Mesodermal cell (in vitro differentiated cells): ENCODE data around the gene DAND5.

Experiments used
- H3K27ac ChIP-seq: 2 replicates; pipeline ENCODE4 v1.7.0; 2013; ENCODE audit warnings: mild to moderate bottlenecking, low read depth, low read length, moderate library complexity; ENCODE audit not compliant: severe bottlenecking
- H3K36me3 ChIP-seq: 2 replicates; pipeline ENCODE4 v1.7.1; 2013; ENCODE audit warnings: mild to moderate bottlenecking, low read length, moderate library complexity; ENCODE audit not compliant: control insufficient read depth, insufficient read depth
- H3K4me1 ChIP-seq: one replicate; pipeline ENCODE4 v1.7.1; 2013; ENCODE audit warnings: mild to moderate bottlenecking, low read length; ENCODE audit not compliant: insufficient read depth, control insufficient read depth, poor library complexity, severe bottlenecking
- H3K4me3 ChIP-seq: 2 replicates; pipeline ENCODE4 v1.7.0; 2013; ENCODE audit warnings: low read length, control low read depth, mild to moderate bottlenecking; ENCODE audit not compliant: insufficient read depth, poor library complexity, severe bottlenecking; ENCODE audit errors: extremely low read depth
- H3K9me3 ChIP-seq: 2 replicates; pipeline ENCODE4 v1.7.1; 2013; ENCODE audit warnings: mild to moderate bottlenecking, low read length, moderate library complexity; ENCODE audit not compliant: control insufficient read depth
- WGBS, 2 experiments: methylation state at CpG; one replicate each; pipeline ENCODE4 v1.1.5; 2013; ENCODE audit warnings: missing lambda C conversion rate in 2 of 2; ENCODE audit not compliant: insufficient coverage in 2 of 2; 5-methylcytosine and 5-hydroxymethylcytosine counted together

The DAND5 gene

GRCh38 chr19:12937093-12937926, 32.1 kb upstream of the DAND5 start:
- peak overlapping the region; percentile 91 for H3K27ac ChIP-seq
- H3K4me3 ChIP-seq, result peak overlapping the region; percentile 100
- H3K4me1 ChIP-seq, result peaks cover 18% of the 10 kb centered on the region
- no peaks in the 10 kb centered on the region for H3K9me3 ChIP-seq
- 28 to 33% methylated on average over 9 to 17 of the region's 23 CpGs for WGBS, 2 experiments
- H3K36me3 ChIP-seq, result peaks cover 35% of the 10 kb centered on the region

DNA sequence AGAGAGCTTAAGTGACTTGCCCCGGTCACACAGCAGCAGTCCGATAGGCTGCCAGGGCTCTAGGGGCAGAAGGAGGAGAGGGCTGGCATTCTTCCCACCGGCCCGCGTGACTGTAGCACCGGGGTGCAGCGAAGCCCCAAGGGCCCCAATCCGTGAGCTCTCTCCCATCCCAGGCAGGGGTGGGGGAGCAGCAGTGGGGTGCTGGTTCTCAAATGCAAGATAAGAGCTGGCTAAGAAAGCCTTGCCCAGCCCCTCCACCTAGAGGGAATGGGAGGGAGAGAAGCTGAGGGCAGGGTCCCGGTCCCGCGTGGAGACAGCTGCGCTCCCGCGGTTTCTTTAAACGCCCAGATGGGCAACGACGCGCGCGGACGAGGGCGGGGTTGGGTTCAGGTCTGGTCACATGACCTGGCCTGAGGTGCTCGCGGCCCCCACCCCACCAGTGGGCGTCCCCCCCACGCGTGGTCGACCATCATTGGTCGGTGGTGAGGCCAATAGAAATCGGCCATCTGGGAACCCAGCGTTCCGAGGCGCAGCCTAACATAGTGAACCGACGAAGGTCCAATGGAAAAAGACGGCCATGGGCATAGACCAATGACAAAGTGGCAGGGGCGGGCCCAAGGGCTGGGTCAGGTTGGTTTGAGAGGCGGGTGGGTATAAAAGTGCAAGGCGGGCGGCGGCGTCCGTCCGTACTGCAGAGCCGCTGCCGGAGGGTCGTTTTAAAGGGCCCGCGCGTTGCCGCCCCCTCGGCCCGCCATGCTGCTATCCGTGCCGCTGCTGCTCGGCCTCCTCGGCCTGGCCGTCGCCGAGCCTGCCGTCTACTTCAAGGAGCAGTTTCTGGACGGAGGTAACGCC, 31.2 kb upstream of the DAND5 start, which contains the start of gene CALR:
Gene CALR (plus strand): TSS at position 683 of the 852 bp plus-strand sequence. CDS start 71 bp downstream, at position 754.
- peaks cover 44% of the 10 kb centered on the region for H3K36me3 ChIP-seq
- no peaks in the 10 kb centered on the region for H3K9me3 ChIP-seq
- WGBS, 2 experiments, result 1% methylated on average over 56 to 60 of the region's 63 CpGs
- peaks cover 18% of the 10 kb centered on the region for H3K4me1 ChIP-seq
- H3K4me3 ChIP-seq, result peak within 1 kb of the TSS; percentile 100
- H3K27ac ChIP-seq, result peak within 1 kb of the TSS; percentile 91

DNA sequence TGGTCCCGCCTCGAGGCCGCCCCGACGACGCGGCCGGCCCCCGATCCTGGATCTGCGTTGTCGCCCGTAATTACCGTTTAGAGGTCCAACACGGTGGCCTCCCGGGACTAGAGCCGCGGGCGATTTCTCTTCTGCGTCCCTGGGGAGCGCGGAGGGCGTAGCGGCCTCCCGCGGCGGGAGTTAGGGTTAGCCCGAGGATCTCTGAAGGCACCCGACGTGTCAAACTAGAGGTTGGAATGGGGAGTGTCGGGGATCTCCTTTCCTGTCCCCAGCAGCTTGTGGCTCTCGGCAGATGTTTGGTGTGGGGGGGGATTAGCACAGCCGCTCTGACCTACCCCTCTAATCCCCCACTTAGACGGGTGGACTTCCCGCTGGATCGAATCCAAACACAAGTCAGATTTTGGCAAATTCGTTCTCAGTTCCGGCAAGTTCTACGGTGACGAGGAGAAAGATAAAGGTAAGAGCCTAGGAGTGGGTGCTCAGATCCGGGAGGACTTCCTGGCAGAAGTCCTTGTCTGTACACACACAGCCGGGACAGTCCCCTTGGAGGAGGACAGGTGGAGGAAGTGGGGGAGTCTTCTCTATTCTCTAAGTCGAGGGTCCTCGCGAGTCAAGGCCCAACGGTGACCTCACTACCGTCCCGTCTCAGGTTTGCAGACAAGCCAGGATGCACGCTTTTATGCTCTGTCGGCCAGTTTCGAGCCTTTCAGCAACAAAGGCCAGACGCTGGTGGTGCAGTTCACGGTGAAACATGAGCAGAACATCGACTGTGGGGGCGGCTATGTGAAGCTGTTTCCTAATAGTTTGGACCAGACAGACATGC, 30.4 kb upstream of the DAND5 start:
- 2 to 3% methylated on average over 39 to 45 of the region's 54 CpGs for WGBS, 2 experiments
- H3K27ac ChIP-seq, result peak overlapping the region; percentile 77
- peak overlapping the region; percentile 100 for H3K4me3 ChIP-seq
- peaks cover 52% of the 10 kb centered on the region for H3K36me3 ChIP-seq
- peaks cover 22% of the 10 kb centered on the region for H3K4me1 ChIP-seq
- H3K9me3 ChIP-seq, result no peaks in the 10 kb centered on the region

DNA sequence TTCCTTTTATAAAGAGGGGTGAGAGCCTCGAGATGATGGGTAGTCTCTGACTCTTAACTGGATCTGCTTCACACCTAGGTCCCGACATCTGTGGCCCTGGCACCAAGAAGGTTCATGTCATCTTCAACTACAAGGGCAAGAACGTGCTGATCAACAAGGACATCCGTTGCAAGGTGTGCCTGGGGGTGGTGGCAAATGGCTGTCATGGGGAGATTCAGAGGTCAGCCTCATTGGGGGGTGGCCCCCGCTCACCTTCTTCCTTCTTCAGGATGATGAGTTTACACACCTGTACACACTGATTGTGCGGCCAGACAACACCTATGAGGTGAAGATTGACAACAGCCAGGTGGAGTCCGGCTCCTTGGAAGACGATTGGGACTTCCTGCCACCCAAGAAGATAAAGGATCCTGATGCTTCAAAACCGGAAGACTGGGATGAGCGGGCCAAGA, 29.4 kb upstream of the DAND5 start:
- Histone ChIP-seq H3K27ac (peak overlapping the region; percentile 36), H3K4me1 (peaks cover 22% of the 10 kb centered on the region), H3K9me3 (no peaks in the 10 kb centered on the region), H3K36me3 (peaks cover 62% of the 10 kb centered on the region), H3K4me3 (peak overlapping the region; percentile 100)
- 96 to 99% methylated on average over 9 to 10 of the region's 10 CpGs for WGBS, 2 experiments

- 100% methylated on average over 1 to 2 of the region's 2 CpGs for WGBS, 2 experiments
- no peaks in the 10 kb centered on the region for H3K9me3 ChIP-seq
- H3K36me3 ChIP-seq, result peaks cover 65% of the 10 kb centered on the region
- no peak overlapping the region for H3K27ac ChIP-seq
- peaks cover 22% of the 10 kb centered on the region for H3K4me1 ChIP-seq
- H3K4me3 ChIP-seq, result peak overlapping the region; percentile 100
Measured at GRCh38 chr19:12940897-12941296, 28.5 kb upstream of the DAND5 start.

DNA sequence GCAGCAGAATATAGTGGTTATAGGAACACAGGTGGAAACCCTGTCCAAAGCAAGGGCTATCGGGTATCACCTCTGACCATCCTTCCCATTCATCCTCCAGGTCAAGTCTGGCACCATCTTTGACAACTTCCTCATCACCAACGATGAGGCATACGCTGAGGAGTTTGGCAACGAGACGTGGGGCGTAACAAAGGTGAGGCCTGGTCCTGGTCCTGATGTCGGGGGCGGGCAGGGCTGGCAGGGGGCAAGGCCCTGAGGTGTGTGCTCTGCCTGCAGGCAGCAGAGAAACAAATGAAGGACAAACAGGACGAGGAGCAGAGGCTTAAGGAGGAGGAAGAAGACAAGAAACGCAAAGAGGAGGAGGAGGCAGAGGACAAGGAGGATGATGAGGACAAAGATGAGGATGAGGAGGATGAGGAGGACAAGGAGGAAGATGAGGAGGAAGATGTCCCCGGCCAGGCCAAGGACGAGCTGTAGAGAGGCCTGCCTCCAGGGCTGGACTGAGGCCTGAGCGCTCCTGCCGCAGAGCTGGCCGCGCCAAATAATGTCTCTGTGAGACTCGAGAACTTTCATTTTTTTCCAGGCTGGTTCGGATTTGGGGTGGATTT, 25.8 kb upstream of the DAND5 start:
- Histone ChIP-seq H3K27ac (peak overlapping the region; percentile 52), H3K9me3 (no peaks in the 10 kb centered on the region), H3K4me3 (no peak overlapping the region), H3K4me1 (peaks cover 25% of the 10 kb centered on the region), H3K36me3 (peaks cover 82% of the 10 kb centered on the region)
- WGBS, 2 experiments, result 93 to 96% methylated on average over 16 of the region's 18 CpGs

DNA sequence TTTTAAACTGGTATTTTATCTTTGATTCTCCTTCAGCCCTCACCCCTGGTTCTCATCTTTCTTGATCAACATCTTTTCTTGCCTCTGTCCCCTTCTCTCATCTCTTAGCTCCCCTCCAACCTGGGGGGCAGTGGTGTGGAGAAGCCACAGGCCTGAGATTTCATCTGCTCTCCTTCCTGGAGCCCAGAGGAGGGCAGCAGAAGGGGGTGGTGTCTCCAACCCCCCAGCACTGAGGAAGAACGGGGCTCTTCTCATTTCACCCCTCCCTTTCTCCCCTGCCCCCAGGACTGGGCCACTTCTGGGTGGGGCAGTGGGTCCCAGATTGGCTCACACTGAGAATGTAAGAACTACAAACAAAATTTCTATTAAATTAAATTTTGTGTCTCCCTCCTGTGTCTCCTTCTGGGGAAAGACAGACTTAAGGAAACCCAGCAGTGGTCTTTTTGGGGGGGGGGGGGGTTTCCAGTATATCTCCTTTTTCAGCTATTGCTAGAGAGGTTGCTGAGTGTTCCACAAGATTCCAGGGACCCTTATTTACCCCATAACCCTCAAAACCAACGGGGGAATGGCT, 25.2 kb upstream of the DAND5 start:
- no peaks in the 10 kb centered on the region for H3K9me3 ChIP-seq
- peak overlapping the region; percentile 99 for H3K27ac ChIP-seq
- 100% methylated on average over 2 of the region's 2 CpGs; no CpG with 5 or more reads in 1 of the 2 experiments for WGBS, 2 experiments
- peaks cover 25% of the 10 kb centered on the region for H3K4me1 ChIP-seq
- peaks cover 85% of the 10 kb centered on the region for H3K36me3 ChIP-seq
- H3K4me3 ChIP-seq, result no peak overlapping the region

GRCh38 chr19:12945479-12946091, 23.8 kb upstream of the DAND5 start, which contains the start of gene RAD23A:
TSS of gene RAD23A (plus strand) at chr19:12945862. CDS start at chr19:12945949, 87 bp downstream.
- H3K4me3 ChIP-seq, result peak within 1 kb of the TSS; percentile 53
- peaks cover 85% of the 10 kb centered on the region for H3K36me3 ChIP-seq
- no peaks in the 10 kb centered on the region for H3K9me3 ChIP-seq
- peak within 1 kb of the TSS; percentile 99 for H3K27ac ChIP-seq
- 1% methylated on average over 28 to 52 of the region's 62 CpGs for WGBS, 2 experiments
- peaks cover 19% of the 10 kb centered on the region for H3K4me1 ChIP-seq

GRCh38 chr19:12946092-12946721, 23.2 kb upstream of the DAND5 start:
- Histone ChIP-seq H3K9me3 (no peaks in the 10 kb centered on the region), H3K27ac (peak overlapping the region; percentile 99), H3K36me3 (peaks cover 85% of the 10 kb centered on the region), H3K4me1 (peaks cover 19% of the 10 kb centered on the region), H3K4me3 (peak overlapping the region; percentile 53)
- 0% methylated on average over 26 to 28 of the region's 40 CpGs for WGBS, 2 experiments
